HEK293T (cell line): Measurements from ENCODE around the gene SUCLG1.
"Not testable (repeated sequence)": the region's sequence is repeated elsewhere in the genome, so short reads cannot be mapped to it uniquely, and the experiment has no call there.

Experiments
- CTCF ChIA-PET: fragments of 350-600 bp; formaldehyde crosslinking; extraction: SDS; loops from one replicate; lab custom pipeline; 2021; ENCODE audit warnings: antibody characterized with exemption, inconsistent platforms; lab: Yijun Ruan, JAX
- POLR2A ChIA-PET: fragments of 350-600 bp; formaldehyde crosslinking; extraction: SDS; loops from one replicate; lab custom pipeline; 2020; ENCODE audit warnings: antibody characterized with exemption, inconsistent platforms; lab: Yijun Ruan, JAX
- DNase-seq: peaks from one replicate; pipeline ENCODE4 v3.0.0; 2012; ENCODE audit warnings: mixed read lengths; ENCODE audit errors: extremely low spot score
- ARNT ChIP-seq: fragments of 450-650 bp; IDR thresholded peaks from 2 replicates; pipeline ENCODE4 v1.6.1; 2017; ENCODE audit warnings: mild to moderate bottlenecking
- BHLHE40 ChIP-seq: fragments of 450-650 bp; IDR thresholded peaks from 2 replicates; pipeline ENCODE4 v1.6.1; 2016; ENCODE audit warnings: mild to moderate bottlenecking, moderate library complexity, borderline replicate concordance
- CTBP1 ChIP-seq: fragments of 450-650 bp; IDR thresholded peaks from 2 replicates; pipeline ENCODE4 v1.6.1; 2016; ENCODE audit warnings: borderline replicate concordance
- ELF4 ChIP-seq: fragments of 450-650 bp; IDR thresholded peaks from 2 replicates; pipeline ENCODE4 v1.6.1; 2017; ENCODE audit warnings: antibody characterized with exemption
- FOXA1 ChIP-seq: fragments of 450-650 bp; IDR thresholded peaks from 2 replicates; pipeline ENCODE4 v1.6.1; 2016; ENCODE audit warnings: mild to moderate bottlenecking
- FOXK2 ChIP-seq: fragments of 450-650 bp; IDR thresholded peaks from 2 replicates; pipeline ENCODE4 v1.6.1; 2016; ENCODE audit warnings: mild to moderate bottlenecking
- FOXM1 ChIP-seq: fragments of 450-650 bp; IDR thresholded peaks from 2 replicates; pipeline ENCODE4 v1.6.1; 2017; ENCODE audit warnings: mild to moderate bottlenecking, borderline replicate concordance
- HDGF ChIP-seq: fragments of 450-650 bp; IDR thresholded peaks from 2 replicates; pipeline ENCODE4 v1.6.1; 2017; ENCODE audit warnings: antibody characterized with exemption, borderline replicate concordance
- L3MBTL2 ChIP-seq: fragments of 450-650 bp; conservative IDR thresholded peaks from 2 replicates; pipeline ENCODE4 v1.6.1; 2016; ENCODE audit warnings: mild to moderate bottlenecking
- LEF1 ChIP-seq: fragments of 450-650 bp; IDR thresholded peaks from 2 replicates; pipeline ENCODE4 v1.6.1; 2017; ENCODE audit warnings: mild to moderate bottlenecking, borderline replicate concordance
- NFRKB ChIP-seq: fragments of 450-650 bp; IDR thresholded peaks from 2 replicates; pipeline ENCODE4 v1.6.1; 2016; ENCODE audit warnings: mild to moderate bottlenecking, moderate library complexity
- SP1 ChIP-seq: fragments of 450-650 bp; IDR thresholded peaks from 2 replicates; pipeline ENCODE4 v1.6.1; 2017
- SUZ12 ChIP-seq: fragments of 450-650 bp; IDR thresholded peaks from 2 replicates; pipeline ENCODE4 v1.6.1; 2016; ENCODE audit warnings: mild to moderate bottlenecking
- TARDBP ChIP-seq: fragments of 450-650 bp; IDR thresholded peaks from 2 replicates; pipeline ENCODE4 v1.6.1; 2016
- ZNF384 ChIP-seq: fragments of 450-650 bp; IDR thresholded peaks from 2 replicates; pipeline ENCODE4 v1.6.1; 2016
- TF ChIP-seq, protein P1 (sequence below): fragments of 450-650 bp; IDR thresholded peaks from 2 replicates; pipeline ENCODE4 v1.6.1; 2016

Gene SUCLG1

DNA sequence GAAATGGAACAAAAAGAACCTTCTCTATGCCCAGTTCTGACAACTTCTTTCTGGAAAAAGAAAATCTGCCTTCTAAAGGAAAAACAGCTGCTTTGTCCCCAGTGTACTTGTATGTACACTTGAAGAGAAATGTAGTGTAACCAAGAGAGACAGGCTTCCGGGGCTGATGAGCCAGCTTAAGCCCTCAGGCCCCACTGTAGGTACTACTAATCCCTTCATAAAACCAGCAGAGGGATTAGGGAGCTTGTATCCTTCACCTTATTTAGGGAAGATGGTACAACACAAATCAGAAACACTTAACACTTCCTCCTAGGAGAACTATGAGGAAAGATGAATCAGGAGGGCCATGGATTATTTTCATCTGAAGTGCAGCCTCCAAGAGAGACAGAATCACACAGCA, 18.8 kb upstream of the SUCLG1 start:
- ChIA-PET CTCF (interaction anchor here (0.6 kb wide), 1 partner anchor 150 kb away, joined by 3 read pairs; no protein-coding TSS in a partner anchor), POLR2A (no interaction called here)
- TF ChIP-seq FOXM1, result no peak
- TF ChIP-seq ZNF384, result no peak
- TF ChIP-seq FOXA1, result no peak
- TF ChIP-seq NFRKB, result no peak
- TF ChIP-seq FOXK2, result no peak
- DNase-seq, result no peak

DNA sequence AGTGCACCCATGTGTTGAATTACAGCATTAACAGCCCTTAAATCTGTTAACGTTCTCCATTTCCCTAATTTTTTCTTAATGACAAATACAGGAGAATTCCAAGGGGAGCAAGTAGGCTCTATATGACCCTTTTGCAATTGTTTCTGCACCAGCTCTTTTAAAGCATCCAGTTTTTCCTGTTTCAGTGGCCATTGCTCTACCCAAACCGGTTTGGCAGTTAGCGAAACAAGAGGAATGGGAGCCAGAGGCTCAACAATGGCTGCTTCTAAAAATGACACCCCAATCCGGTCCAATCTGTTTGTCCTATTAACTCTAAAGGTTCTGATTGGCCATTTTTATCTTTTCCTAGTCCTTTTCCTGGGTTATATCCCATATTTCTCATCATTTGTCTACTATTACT, 15.1 kb upstream of the SUCLG1 start:
- no peak for DNase-seq
- CTCF ChIA-PET, result no interaction called here
- POLR2A ChIA-PET, result no interaction called here
- no peak for TF ChIP-seq NFRKB
- no peak for TF ChIP-seq FOXA1
- no peak for TF ChIP-seq L3MBTL2
- TF ChIP-seq ELF4, result no peak
- TF ChIP-seq TARDBP, result no peak
- no peak for TF ChIP-seq ZNF384
- no peak for TF ChIP-seq FOXK2
- TF ChIP-seq, protein P1, sequence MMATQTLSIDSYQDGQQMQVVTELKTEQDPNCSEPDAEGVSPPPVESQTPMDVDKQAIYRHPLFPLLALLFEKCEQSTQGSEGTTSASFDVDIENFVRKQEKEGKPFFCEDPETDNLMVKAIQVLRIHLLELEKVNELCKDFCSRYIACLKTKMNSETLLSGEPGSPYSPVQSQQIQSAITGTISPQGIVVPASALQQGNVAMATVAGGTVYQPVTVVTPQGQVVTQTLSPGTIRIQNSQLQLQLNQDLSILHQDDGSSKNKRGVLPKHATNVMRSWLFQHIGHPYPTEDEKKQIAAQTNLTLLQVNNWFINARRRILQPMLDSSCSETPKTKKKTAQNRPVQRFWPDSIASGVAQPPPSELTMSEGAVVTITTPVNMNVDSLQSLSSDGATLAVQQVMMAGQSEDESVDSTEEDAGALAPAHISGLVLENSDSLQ, result no peak
- TF ChIP-seq FOXM1, result no peak

DNA sequence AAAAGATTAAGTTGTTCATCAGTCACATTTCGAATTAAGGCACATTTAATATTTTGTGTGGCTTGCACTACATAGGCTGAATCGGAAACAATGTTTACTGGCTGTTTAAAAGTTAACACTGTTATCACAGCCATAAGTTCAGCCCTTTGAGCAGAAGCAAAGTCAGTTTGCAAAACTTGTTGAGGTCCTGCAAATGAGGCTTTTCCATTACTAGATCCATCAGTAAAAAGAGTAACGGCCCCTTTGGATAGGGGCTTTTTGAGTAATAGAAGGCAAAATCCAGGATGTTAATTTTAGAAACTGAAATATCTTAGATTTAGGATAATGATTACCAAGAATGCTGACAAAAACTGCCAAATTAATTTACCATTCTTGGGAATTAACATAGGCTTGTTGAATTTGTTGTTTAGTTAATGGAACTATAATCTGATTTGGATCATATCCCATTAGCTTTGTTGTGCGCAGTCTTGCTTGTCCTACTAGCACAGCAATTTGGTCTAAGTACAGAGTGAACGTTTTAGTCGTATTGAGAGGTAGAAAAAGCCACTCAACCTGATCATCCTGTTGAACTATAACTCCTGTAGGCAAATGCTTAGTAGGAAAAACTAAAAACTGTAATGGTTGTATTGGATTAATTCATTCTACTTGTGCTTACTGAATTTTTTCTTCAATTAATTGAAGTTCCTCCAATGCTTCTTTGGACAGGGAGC, 13.9 kb upstream of the SUCLG1 start:
- CTCF ChIA-PET, result no interaction called here
- POLR2A ChIA-PET, result no interaction called here
- TF ChIP-seq NFRKB, result no peak
- no peak for TF ChIP-seq HDGF
- no peak for TF ChIP-seq SUZ12
- TF ChIP-seq LEF1, result no peak
- TF ChIP-seq ELF4, result no peak
- TF ChIP-seq CTBP1, result no peak
- TF ChIP-seq ARNT, result no peak
- TF ChIP-seq, protein P1, result no peak
- TF ChIP-seq L3MBTL2, result no peak
- TF ChIP-seq FOXK2, result no peak
- TF ChIP-seq SP1, result no peak
- TF ChIP-seq BHLHE40, result no peak
- TF ChIP-seq FOXA1, result no peak
- TF ChIP-seq TARDBP, result no peak
- TF ChIP-seq FOXM1, result no peak
- TF ChIP-seq ZNF384, result no peak
- DNase-seq, result no peak

DNA sequence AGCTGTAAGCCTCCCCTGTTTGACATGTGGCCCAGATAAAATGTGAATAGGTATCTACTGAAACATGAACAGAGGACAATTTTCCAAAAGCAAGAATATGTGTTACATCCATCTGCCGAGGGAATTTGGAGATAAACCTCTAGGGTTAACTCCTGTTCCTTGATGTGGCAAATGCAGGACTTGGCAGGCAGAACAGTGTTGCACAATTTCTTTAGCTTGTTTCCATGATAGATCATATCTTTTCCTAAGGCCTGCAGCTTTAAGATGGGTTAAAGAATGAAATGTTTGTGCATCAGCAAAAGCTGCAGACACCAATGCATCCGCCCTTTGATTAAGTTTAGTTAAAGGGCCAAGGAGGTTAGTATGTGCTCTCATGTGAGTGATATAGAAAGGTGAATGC, 13.3 kb upstream of the SUCLG1 start:
- CTCF ChIA-PET, POLR2A ChIA-PET, DNase-seq: not testable (repeated sequence)

DNA sequence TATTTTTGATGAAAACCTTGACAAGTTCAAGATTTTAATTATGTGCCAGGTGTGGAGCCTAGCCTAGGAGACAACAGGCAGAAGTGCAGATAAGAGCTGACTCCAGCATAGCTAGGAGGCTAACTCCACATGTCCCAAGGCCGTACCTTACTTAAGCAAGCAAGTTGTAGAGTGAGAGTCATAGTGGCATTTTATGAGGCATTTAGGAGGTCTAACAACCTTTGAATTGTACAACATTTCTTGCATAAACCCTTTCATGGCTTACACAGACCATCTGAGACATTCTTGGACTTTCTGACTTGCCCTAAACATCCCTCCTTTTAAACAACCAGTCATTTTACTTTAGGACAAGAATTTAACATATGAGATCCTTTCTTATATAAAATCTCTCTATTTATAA, 8.3 kb upstream of the SUCLG1 start:
- CTCF ChIA-PET, result no interaction called here
- no peak for DNase-seq
- TF ChIP-seq HDGF (no peak), FOXM1 (no peak), CTBP1 (no peak), FOXK2 (no peak), TARDBP (no peak), SUZ12 (no peak), BHLHE40 (no peak), NFRKB (no peak), L3MBTL2 (no peak), ZNF384 (no peak), LEF1 (no peak), ARNT (no peak), FOXA1 (no peak), ELF4 (no peak), SP1 (no peak)
- TF ChIP-seq, protein P1, result no peak
- POLR2A ChIA-PET, result interaction anchor here (0.9 kb wide), 1 partner anchor 8 kb away, joined by 3 read pairs; the partner anchor contains the start of gene SUCLG1

DNA sequence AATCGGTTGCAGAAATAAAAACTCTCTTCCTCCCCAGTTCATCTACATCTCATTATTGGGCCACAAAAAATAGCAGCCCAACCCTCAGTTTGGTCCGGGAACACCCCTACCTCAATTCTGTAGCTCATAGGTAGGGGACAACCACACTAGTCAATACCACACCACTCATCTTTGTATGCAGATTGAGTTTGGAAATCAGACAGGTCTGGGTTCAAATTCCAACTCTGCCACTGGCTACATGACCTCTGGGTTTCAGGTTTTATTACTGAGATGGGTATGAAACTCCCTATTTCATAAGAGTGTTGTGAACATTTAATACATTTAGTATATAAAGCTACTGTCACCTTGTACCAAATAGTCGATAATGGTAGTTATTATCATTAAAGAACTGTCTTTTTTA, 2.2 kb upstream of the SUCLG1 start:
- ChIA-PET POLR2A (no interaction called here), CTCF (no interaction called here)
- TF ChIP-seq LEF1 (no peak), FOXA1 (no peak), FOXK2 (no peak), ARNT (no peak), L3MBTL2 (no peak), CTBP1 (no peak), SUZ12 (no peak), ZNF384 (no peak), NFRKB (no peak), SP1 (no peak), FOXM1 (no peak), HDGF (no peak), ELF4 (no peak), TARDBP (no peak), BHLHE40 (no peak)
- TF ChIP-seq, protein P1, result no peak
- no peak for DNase-seq
